ENCODE measurements around the gene PRKAB1. TPM values are rescaled to one million over a fixed set of nuclear protein-coding genes. Genes with fewer than 3 reads are reported as not detected.
A peak's percentile ranks its signal among the peaks of the same experiment; 100 is the strongest.
"Not testable (repeated sequence)": the region's sequence is repeated elsewhere in the genome, so short reads cannot be mapped to it uniquely, and the experiment has no call there.

Gene PRKAB1
- total RNA-seq, 6 experiments from 2014 or later, result 14.7 to 19.5 (median 18.0) TPM

GRCh38 chr12:119652665-119653064 lies 15.3 kb upstream of the PRKAB1 start:
- H3K27me3 Mint-ChIP-seq (ENCODE audit: insufficient read depth), result peaks cover 3% of the 10 kb centered on the region; the same call in 1 of the 2 replicates
- no peak for TF ChIP-seq CTCF (IDR thresholded peaks at IDR 0.05)
- H3K27ac Mint-ChIP-seq, result no peak overlapping the region
- no peak overlapping the region for H3K4me3 Mint-ChIP-seq
- H3K36me3 Mint-ChIP-seq (ENCODE audit: low read depth), result peaks cover 4% of the 10 kb centered on the region; the same call in 1 of the 2 replicates
- H3K9me3 Mint-ChIP-seq, result peaks cover 24% of the 10 kb centered on the region
- no peaks in the 10 kb centered on the region for H3K4me1 Mint-ChIP-seq (ENCODE audit: low read depth)
- DNase-seq, result no peak

GRCh38 chr12:119657001-119657400 lies 10.9 kb upstream of the PRKAB1 start:
- H3K36me3 Mint-ChIP-seq (ENCODE audit: low read depth); H3K27ac Mint-ChIP-seq; H3K4me3 Mint-ChIP-seq; H3K4me1 Mint-ChIP-seq (ENCODE audit: low read depth); DNase-seq; H3K27me3 Mint-ChIP-seq (ENCODE audit: insufficient read depth): not testable (repeated sequence)
- peaks cover 24% of the 10 kb centered on the region for H3K9me3 Mint-ChIP-seq

- not testable (repeated sequence) for H3K4me1 Mint-ChIP-seq (ENCODE audit: low read depth); H3K36me3 Mint-ChIP-seq (ENCODE audit: low read depth); H3K27ac Mint-ChIP-seq; H3K4me3 Mint-ChIP-seq; H3K27me3 Mint-ChIP-seq (ENCODE audit: insufficient read depth); DNase-seq
- peaks cover 12% of the 10 kb centered on the region for H3K9me3 Mint-ChIP-seq
Observed at GRCh38 chr12:119658166-119658565, 9.8 kb upstream of the PRKAB1 start.

GRCh38 chr12:119659289-119659897 lies 8.5 kb upstream of the PRKAB1 start:
- TF ChIP-seq CTCF (IDR thresholded peaks at IDR 0.05), result peak; percentile 87
- Mint-ChIP-seq H3K36me3 (ENCODE audit: low read depth) (no peaks in the 10 kb centered on the region), H3K9me3 (no peaks in the 10 kb centered on the region; the same call in 1 of the 2 replicates), H3K27ac (no peak overlapping the region), H3K27me3 (ENCODE audit: insufficient read depth) (peaks cover 10% of the 10 kb centered on the region), H3K4me3 (no peak overlapping the region), H3K4me1 (ENCODE audit: low read depth) (peaks cover 7% of the 10 kb centered on the region; the same call in 1 of the 2 replicates)
- DNase-seq, result peak; percentile 16

GRCh38 chr12:119660076-119660475 lies 7.9 kb upstream of the PRKAB1 start:
- Mint-ChIP-seq H3K36me3 (ENCODE audit: low read depth) (no peaks in the 10 kb centered on the region), H3K9me3 (no peaks in the 10 kb centered on the region), H3K27me3 (ENCODE audit: insufficient read depth) (peaks cover 10% of the 10 kb centered on the region), H3K27ac (no peak overlapping the region), H3K4me3 (no peak overlapping the region), H3K4me1 (ENCODE audit: low read depth) (peaks cover 7% of the 10 kb centered on the region; the same call in 1 of the 2 replicates)
- DNase-seq, result no peak
- TF ChIP-seq CTCF (IDR thresholded peaks at IDR 0.05), result no peak

- Mint-ChIP-seq H3K4me1 (ENCODE audit: low read depth) (peaks cover 15% of the 10 kb centered on the region), H3K27me3 (ENCODE audit: insufficient read depth) (peaks cover 10% of the 10 kb centered on the region), H3K36me3 (ENCODE audit: low read depth) (no peaks in the 10 kb centered on the region), H3K9me3 (no peaks in the 10 kb centered on the region), H3K27ac (no peak overlapping the region), H3K4me3 (no peak overlapping the region)
- TF ChIP-seq CTCF (IDR thresholded peaks at IDR 0.05), result no peak
- no peak for DNase-seq
Observed at GRCh38 chr12:119661882-119662281, 6.1 kb upstream of the PRKAB1 start.

Measured in HFFc6 (cell line).